Transverse colon (tissue), 4 donors: ENCODE data around the gene CDKN2AIP. TPM values are rescaled to one million over a fixed set of nuclear protein-coding genes. Genes with fewer than 3 reads are reported as not detected.

ENCODE experiments used
- DNase-seq: peaks from one replicate; pipeline ENCODE4 v3.0.0-alpha.2; 2019
- H3K27ac ChIP-seq, 4 donors: fragments of 200-600 bp; sonication (generic); 2 replicates each; pipeline ENCODE4 v1.5.1; 2016 to 2018; ENCODE audit warnings: inconsistent platforms in 4 of 4
- H3K27me3 ChIP-seq: fragments of 200-600 bp; sonication (generic); 2 replicates; pipeline ENCODE4 v1.5.1; 2017; ENCODE audit warnings: inconsistent platforms
- H3K36me3 ChIP-seq, 4 donors: fragments of 200-600 bp; sonication (generic); 2 replicates each; pipeline ENCODE4 v1.5.1; 2017 to 2019; ENCODE audit warnings: inconsistent platforms in 4 of 4
- H3K4me1 ChIP-seq, 4 donors: fragments of 200-600 bp; sonication (generic); 2 replicates each; pipeline ENCODE4 v1.5.1; 2017 to 2020; ENCODE audit warnings: inconsistent platforms in 4 of 4
- H3K4me3 ChIP-seq, 4 donors: fragments of 200-600 bp; sonication (generic); 1 replicate in 1 of 4; 2 replicates in 3 of 4; pipeline versions ENCODE4 v1.5.1 to v1.6.1; 2017 to 2019; ENCODE audit warnings: inconsistent platforms in 4 of 4
- H3K9me3 ChIP-seq, 2 donors: fragments of 200-600 bp; sonication (generic); 2 replicates each; pipeline ENCODE4 v1.5.1; 2017 to 2019; ENCODE audit warnings: inconsistent platforms in 2 of 2
- EP300 ChIP-seq: sonication (generic); formaldehyde crosslinking; IDR thresholded peaks from one replicate; pipeline ENCODE4 v1.6.1; 2017; ENCODE audit warnings: antibody characterized with exemption, low read depth
- POLR2A ChIP-seq: fragments of 450-650 bp; IDR thresholded peaks from one replicate; pipeline ENCODE4 v1.6.1; 2016; ENCODE audit warnings: antibody characterized with exemption, mild to moderate bottlenecking, moderate library complexity
- POLR2AphosphoS5 ChIP-seq, 3 donors: sonication (generic); formaldehyde crosslinking; IDR thresholded peaks; one replicate each; pipeline ENCODE4 v1.6.1; 2016; ENCODE audit warnings: antibody characterized with exemption in 3 of 3
- WGBS, 2 donors: methylation state at CpG; one replicate each; pipeline ENCODE4 v1.1.5; 2018; ENCODE audit warnings: low coverage in 1 of 2; 5-methylcytosine and 5-hydroxymethylcytosine counted together
- in situ Hi-C, 4 donors: fragments of 200-750 bp; cut with MboI; loops; one replicate each; pipeline versions ENCODE4 v1.15.0 to v1.15.1; 2017; ENCODE audit warnings: low sequenced_read_pairs in 3 of 4, low pct_ligation_motif_present in 1 of 4, low pct_unique_long_range_greater_than_20kb in 1 of 4
- intact Hi-C: fragments of 100-400 bp; cut with DNase I; formaldehyde crosslinking; loops from one replicate; pipeline ENCODE4 v1.15.1; 2023; ENCODE audit warnings: low total_unique reads
- total RNA-seq, 4 donors: library from RNA; depleted of rRNA; stranded (reverse); fragments of >200 nt; gene quantifications; one replicate each; pipeline ENCODE4 v1.1.0, GENCODE V29; 2016
- TF ChIP-seq, protein P1 (sequence below), 5 experiments: fragments of 200-600 bp in 3 of 5; fragments of 450-650 bp in 2 of 5; sonication (generic) in 3 of 5; IDR thresholded peaks; 1 replicate in 2 of 5; 2 replicates in 3 of 5; pipeline ENCODE4 v1.5.1; 2016 to 2017; ENCODE audit warnings: antibody characterized with exemption in 5 of 5, inconsistent platforms in 3 of 5, mild to moderate bottlenecking in 2 of 5, moderate library complexity in 1 of 5

CDKN2AIP gene
- total RNA-seq, 4 donors from 2014 or later = 13.9 to 26.2 (median 24.7) TPM

DNA sequence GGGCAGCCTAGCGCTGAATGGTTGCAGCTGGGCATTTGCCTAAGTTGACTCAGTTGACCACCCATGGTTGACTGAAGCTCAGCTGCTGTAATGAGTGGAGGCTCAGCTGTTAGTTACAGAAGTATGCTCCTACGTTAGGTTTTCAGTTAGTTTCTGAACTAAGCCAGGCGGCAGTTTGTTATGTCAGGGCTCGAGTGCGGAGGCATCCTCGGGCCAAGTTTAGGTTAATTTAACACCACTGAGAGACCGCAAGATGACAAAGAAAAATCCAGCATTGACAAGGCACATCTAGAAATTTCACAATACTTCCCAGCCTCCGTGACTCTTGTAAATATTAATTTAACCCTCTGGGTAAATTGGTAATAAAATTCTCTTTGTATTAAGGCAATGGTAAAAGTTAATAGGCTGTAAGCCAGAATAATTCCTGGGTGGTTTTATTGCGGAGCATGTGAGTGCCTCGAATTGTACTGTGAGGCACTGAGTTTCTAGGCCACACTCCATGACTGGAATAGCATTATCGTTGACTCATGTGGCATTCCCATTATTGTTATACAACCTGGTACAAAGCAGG is 33.1 kb upstream of the CDKN2AIP start:
- Histone ChIP-seq H3K36me3 (no peaks in the 10 kb centered on the region), H3K27ac (no peak overlapping the region), H3K4me3 (no peak overlapping the region), H3K9me3 (no peaks in the 10 kb centered on the region), H3K27me3 (no peaks in the 10 kb centered on the region), H3K4me1 (peaks cover 0 to 14% (median 9%) of the 10 kb centered on the region in 4 donors)
- in situ Hi-C loops = loop anchor here in 1 of 4 donors (25.0 kb wide), 2 partner anchors 349 to 474 kb away; no protein-coding TSS in a partner anchor
- no peak for DNase-seq
- WGBS, 2 donors = 73% methylated on average over 6 to 11 of the region's 11 CpGs
- intact Hi-C loops = no loop called here
- TF ChIP-seq POLR2AphosphoS5 (IDR thresholded peaks at IDR 0.05) (no peak), EP300 (no peak), POLR2A (no peak)

DNA sequence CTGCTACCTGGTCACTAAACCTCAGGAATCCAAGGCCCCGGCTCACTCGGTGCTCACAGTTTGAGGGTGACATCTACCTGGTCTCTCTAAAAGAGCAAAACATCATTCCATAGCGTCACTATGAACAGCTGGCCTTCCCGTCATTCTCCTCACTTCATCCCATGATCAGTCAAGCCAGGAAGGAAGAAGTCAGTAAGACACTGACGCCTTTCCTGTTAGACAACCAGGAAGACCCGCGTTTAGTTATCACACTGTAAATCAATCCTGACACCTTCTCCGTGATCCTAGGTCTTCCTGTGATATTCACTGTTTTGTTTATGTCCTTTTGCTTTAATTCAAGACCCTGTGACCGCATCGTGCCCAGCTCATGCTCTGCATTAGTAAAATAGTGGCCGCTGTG is 31.6 kb upstream of the CDKN2AIP start:
- WGBS, 2 donors = 78 to 85% methylated on average over 8 to 11 of the region's 11 CpGs
- no peak for DNase-seq
- TF ChIP-seq, protein P1, sequence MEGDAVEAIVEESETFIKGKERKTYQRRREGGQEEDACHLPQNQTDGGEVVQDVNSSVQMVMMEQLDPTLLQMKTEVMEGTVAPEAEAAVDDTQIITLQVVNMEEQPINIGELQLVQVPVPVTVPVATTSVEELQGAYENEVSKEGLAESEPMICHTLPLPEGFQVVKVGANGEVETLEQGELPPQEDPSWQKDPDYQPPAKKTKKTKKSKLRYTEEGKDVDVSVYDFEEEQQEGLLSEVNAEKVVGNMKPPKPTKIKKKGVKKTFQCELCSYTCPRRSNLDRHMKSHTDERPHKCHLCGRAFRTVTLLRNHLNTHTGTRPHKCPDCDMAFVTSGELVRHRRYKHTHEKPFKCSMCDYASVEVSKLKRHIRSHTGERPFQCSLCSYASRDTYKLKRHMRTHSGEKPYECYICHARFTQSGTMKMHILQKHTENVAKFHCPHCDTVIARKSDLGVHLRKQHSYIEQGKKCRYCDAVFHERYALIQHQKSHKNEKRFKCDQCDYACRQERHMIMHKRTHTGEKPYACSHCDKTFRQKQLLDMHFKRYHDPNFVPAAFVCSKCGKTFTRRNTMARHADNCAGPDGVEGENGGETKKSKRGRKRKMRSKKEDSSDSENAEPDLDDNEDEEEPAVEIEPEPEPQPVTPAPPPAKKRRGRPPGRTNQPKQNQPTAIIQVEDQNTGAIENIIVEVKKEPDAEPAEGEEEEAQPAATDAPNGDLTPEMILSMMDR (IDR thresholded peaks at IDR 0.05) = no peak
- TF ChIP-seq EP300 = no peak
- no peak for TF ChIP-seq POLR2AphosphoS5 (IDR thresholded peaks at IDR 0.05)
- TF ChIP-seq POLR2A = no peak
- in situ Hi-C loops = loop anchor here in 1 of 4 donors (25.0 kb wide), 2 partner anchors 351 to 476 kb away; no protein-coding TSS in a partner anchor
- Histone ChIP-seq H3K9me3 (no peaks in the 10 kb centered on the region), H3K27me3 (no peaks in the 10 kb centered on the region), H3K4me3 (no peak overlapping the region), H3K36me3 (no peaks in the 10 kb centered on the region), H3K27ac (no peak overlapping the region), H3K4me1 (peaks cover 0 to 8% (median 6%) of the 10 kb centered on the region in 4 donors)
- intact Hi-C loops = no loop called here

DNA sequence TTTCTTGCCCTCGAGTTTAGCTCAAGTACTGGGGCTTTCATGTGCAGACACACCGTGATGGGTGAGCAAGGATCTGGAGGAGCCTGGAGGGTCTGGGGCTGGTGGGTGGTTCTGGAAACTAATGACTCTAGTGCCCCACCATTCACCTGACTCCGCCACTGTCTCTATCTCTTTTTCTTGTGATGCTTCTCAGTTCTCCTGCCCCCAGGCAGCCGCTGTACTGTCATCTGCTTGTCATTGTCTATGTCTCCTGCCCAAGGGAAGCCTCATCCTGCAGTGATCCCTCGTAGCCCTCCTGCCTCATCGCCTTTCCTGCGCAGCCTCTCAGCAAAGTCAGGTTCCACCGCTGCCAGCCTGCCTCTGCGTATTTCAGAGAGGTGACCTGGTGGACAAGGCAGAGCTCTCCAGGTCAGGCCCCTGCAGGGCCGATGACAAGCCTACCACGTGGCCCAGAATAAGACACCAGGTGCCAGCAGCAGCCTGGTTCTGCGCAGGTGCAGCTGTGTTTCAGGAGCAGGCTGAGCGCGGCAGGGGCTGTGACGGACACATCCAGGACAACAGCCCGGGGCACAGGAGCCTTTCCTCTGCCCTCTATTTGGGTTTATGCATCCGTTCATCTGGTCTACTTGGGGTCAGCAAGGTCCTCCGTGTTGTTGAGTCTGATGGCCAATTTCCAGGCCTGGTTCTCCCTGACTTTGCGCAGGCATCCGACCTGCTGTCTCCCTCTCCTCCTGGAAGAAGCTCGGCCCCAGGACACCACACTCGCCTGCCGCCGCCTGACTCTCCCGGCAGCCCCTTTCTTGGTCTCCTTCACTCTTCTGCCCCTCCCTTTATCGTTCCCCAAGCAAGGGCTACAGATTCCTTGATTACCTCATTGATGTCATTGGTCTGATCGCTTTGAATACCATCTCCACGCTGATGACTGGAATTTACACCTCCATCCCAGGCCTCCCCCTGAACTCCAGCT is 30.9 kb upstream of the CDKN2AIP start:
- intact Hi-C loops (no loop called here), in situ Hi-C loops (loop anchor here in 1 of 4 donors (25.0 kb wide), 2 partner anchors 351 to 476 kb away; no protein-coding TSS in a partner anchor)
- no peak for TF ChIP-seq POLR2AphosphoS5 (IDR thresholded peaks at IDR 0.05)
- no peak for TF ChIP-seq POLR2A
- TF ChIP-seq EP300 = no peak
- TF ChIP-seq, protein P1 (IDR thresholded peaks at IDR 0.05) = no peak
- no peaks in the 10 kb centered on the region for H3K9me3 ChIP-seq
- no peaks in the 10 kb centered on the region for H3K27me3 ChIP-seq
- H3K4me3 ChIP-seq = no peak overlapping the region
- no peak overlapping the region for H3K27ac ChIP-seq
- WGBS, 2 donors = 76 to 92% methylated on average over 3 to 28 of the region's 28 CpGs
- no peaks in the 10 kb centered on the region for H3K36me3 ChIP-seq
- H3K4me1 ChIP-seq = peaks cover 0 to 3% (median under 1%) of the 10 kb centered on the region in 4 donors
- no peak for DNase-seq

DNA sequence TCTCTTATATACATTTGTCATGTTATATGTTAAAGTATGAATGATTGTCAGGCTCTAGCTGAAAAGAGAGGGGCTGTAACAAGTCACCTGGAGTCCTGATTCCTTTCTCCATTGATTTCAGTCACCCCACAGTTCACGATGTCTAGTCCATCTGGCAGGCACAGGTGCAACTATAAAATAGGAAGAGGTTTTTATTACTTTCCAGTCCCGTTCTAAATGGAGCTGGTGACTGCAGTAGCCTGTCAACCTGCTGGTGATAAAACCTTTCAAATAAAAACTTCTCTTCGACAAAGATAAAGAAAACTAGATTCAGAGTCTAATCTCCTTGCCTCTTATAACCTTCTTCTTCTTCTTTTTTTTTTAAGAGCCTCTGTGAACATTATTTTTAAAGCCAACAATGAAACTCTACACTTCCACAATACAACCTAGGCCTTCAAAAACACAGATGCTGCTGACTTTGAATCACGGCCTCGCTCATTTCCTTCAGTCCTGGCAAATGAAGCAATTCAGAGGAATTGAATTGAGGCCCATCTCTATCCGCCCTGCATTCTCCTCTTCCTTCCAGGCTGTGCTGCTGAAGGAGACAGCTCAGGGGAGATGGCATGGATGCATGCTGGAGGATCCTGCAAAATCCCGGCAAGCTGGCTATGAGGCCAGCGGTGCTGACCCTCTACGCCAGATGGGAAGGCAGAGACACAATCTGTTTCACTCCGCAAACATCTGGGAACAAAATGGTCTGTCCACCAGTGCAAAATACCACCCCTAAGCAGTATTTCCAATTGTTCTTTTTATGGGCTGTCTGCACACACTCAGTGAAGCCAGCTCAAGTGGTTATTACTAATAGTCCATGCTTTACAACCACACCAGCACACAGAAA is 27.3 kb upstream of the CDKN2AIP start:
- H3K27ac ChIP-seq = no peak overlapping the region
- TF ChIP-seq POLR2A (no peak), EP300 (no peak), POLR2AphosphoS5 (IDR thresholded peaks at IDR 0.05) (no peak)
- in situ Hi-C loops = loop anchor here in 1 of 4 donors (25.0 kb wide), 2 partner anchors 355 to 480 kb away; no protein-coding TSS in a partner anchor
- no peaks in the 10 kb centered on the region for H3K9me3 ChIP-seq
- no peaks in the 10 kb centered on the region for H3K36me3 ChIP-seq
- no peak for DNase-seq
- intact Hi-C loops = no loop called here
- H3K4me3 ChIP-seq = no peak overlapping the region
- H3K27me3 ChIP-seq = no peaks in the 10 kb centered on the region
- 56 to 60% methylated on average over 7 to 10 of the region's 10 CpGs for WGBS, 2 donors
- peaks cover 0 to 3% (median 0%) of the 10 kb centered on the region in 4 donors for H3K4me1 ChIP-seq
